IMR-90 (cell line): ENCODE results near the gene SORL1. TPM values are rescaled to one million over a fixed set of nuclear protein-coding genes. Genes with fewer than 3 reads are reported as not detected.

Experiments used
- ATAC-seq: fragments of 200-7000 bp; cut with Tn5 transposase; 2 replicates; pipeline ENCODE4 v1.9.1; 2020; ENCODE audit warnings: low read depth, mild to moderate bottlenecking, moderate library complexity
- BruUV-seq: library from RNA; stranded (reverse); fragments of 400-500 nt; replicated peaks from 2 replicates; lab custom pipeline; 2021; lab: Mats Ljungman, UMichigan
- CTCF ChIA-PET: fragments of 300-600 bp; formaldehyde crosslinking; extraction: SDS; loops from one replicate; lab custom pipeline; 2021; ENCODE audit warnings: antibody characterized with exemption; lab: Yijun Ruan, JAX
- POLR2A ChIA-PET: fragments of 300-600 bp; sonication (Branson Sonifier 250); formaldehyde crosslinking; loops from one replicate; lab custom pipeline; 2022; ENCODE audit warnings: antibody characterized with exemption; ENCODE audit not compliant: unreplicated experiment; lab: Charles Lee
- DNase-seq: peaks from one replicate; pipeline ENCODE4 v3.0.0; 2013
- H2AFZ ChIP-seq: replicated peaks from 2 replicates; pipeline ENCODE3; 2013; ENCODE audit warnings: low read length, mild to moderate bottlenecking; ENCODE audit not compliant: poor library complexity
- H2AK5ac ChIP-seq: 2 replicates; pipeline ENCODE4 v1.6.1; 2013; ENCODE audit warnings: low read depth, low read length, inconsistent platforms
- H2AK9ac ChIP-seq: replicated peaks from 2 replicates; pipeline ENCODE3; 2013; ENCODE audit warnings: mild to moderate bottlenecking, low read depth, low read length, moderate library complexity; ENCODE audit not compliant: poor library complexity
- H2BK120ac ChIP-seq: 2 replicates; pipeline ENCODE4 v1.6.1; 2013; ENCODE audit warnings: low read depth, low read length, inconsistent platforms
- H2BK15ac ChIP-seq: 3 replicates; pipeline ENCODE4 v1.6.1; 2013; ENCODE audit warnings: low read depth, low read length, inconsistent platforms
- H2BK20ac ChIP-seq: 2 replicates; pipeline ENCODE4 v1.6.1; 2013; ENCODE audit warnings: low read depth, mild to moderate bottlenecking, inconsistent platforms, low read length, moderate library complexity
- H2BK5ac ChIP-seq: 2 replicates; pipeline ENCODE4 v1.6.1; 2013; ENCODE audit warnings: mild to moderate bottlenecking, low read depth, low read length, inconsistent platforms; ENCODE audit not compliant: poor library complexity, severe bottlenecking
- H3K14ac ChIP-seq: replicated peaks from 2 replicates; pipeline ENCODE4 v1.6.1; 2013; ENCODE audit warnings: low read depth, low read length, inconsistent platforms
- H3K18ac ChIP-seq: 2 replicates; pipeline ENCODE4 v1.6.1; 2013; ENCODE audit warnings: low read depth, low read length, control low read depth
- H3K23ac ChIP-seq: 2 replicates; pipeline ENCODE4 v1.6.1; 2013; ENCODE audit warnings: low read depth, low read length, inconsistent platforms
- H3K27ac ChIP-seq: 2 replicates; pipeline ENCODE4 v1.5.1; 2013; ENCODE audit warnings: mild to moderate bottlenecking, control low read depth, low read length; ENCODE audit not compliant: insufficient read depth
- H3K27me3 ChIP-seq: 2 replicates; pipeline ENCODE4 v1.6.1; 2013; ENCODE audit warnings: low read length; ENCODE audit not compliant: control insufficient read depth, insufficient read depth
- H3K36me3 ChIP-seq: 2 replicates; pipeline ENCODE4 v1.6.1; 2013; ENCODE audit warnings: low read length, mixed read lengths; ENCODE audit not compliant: control insufficient read depth, insufficient read depth
- H3K4ac ChIP-seq: 2 replicates; pipeline ENCODE4 v1.6.1; 2013; ENCODE audit warnings: low read depth, low read length, inconsistent platforms
- H3K4me1 ChIP-seq: 2 replicates; pipeline ENCODE4 v1.6.1; 2013; ENCODE audit warnings: low read length, mixed read lengths; ENCODE audit not compliant: control insufficient read depth, insufficient read depth
- H3K4me2 ChIP-seq: 2 replicates; pipeline ENCODE4 v1.6.1; 2013; ENCODE audit warnings: low read depth, mild to moderate bottlenecking, control low read depth, low read length, moderate library complexity
- H3K4me3 ChIP-seq: 2 replicates; pipeline ENCODE4 v1.5.1; 2013; ENCODE audit warnings: low read depth, mild to moderate bottlenecking, control low read depth, low read length, moderate library complexity; ENCODE audit not compliant: insufficient read depth
- H3K56ac ChIP-seq: 2 replicates; pipeline ENCODE4 v1.6.1; 2013; ENCODE audit warnings: low read length, inconsistent platforms; ENCODE audit not compliant: insufficient read depth; ENCODE audit errors: extremely low read depth
- H3K79me1 ChIP-seq, 2 experiments: 2 replicates each; pipeline ENCODE4 v1.6.1; 2013; ENCODE audit warnings: low read length in 2 of 2, inconsistent platforms in 1 of 2, low read depth in 1 of 2
- H3K9ac ChIP-seq: 2 replicates; pipeline ENCODE4 v1.6.1; 2013; ENCODE audit warnings: low read depth, low read length, control low read depth
- H3K9me1 ChIP-seq: 2 replicates; pipeline ENCODE4 v1.6.1; 2013; ENCODE audit warnings: low read length, inconsistent platforms; ENCODE audit not compliant: insufficient read depth
- H3K9me3 ChIP-seq: 2 replicates; pipeline ENCODE4 v1.6.1; 2013; ENCODE audit warnings: low read length; ENCODE audit not compliant: control insufficient read depth, insufficient read depth
- H4K20me1 ChIP-seq: 2 replicates; pipeline ENCODE4 v1.6.1; 2013; ENCODE audit warnings: low read length, inconsistent platforms; ENCODE audit not compliant: insufficient read depth
- H4K5ac ChIP-seq: 2 replicates; pipeline ENCODE4 v1.6.1; 2013; ENCODE audit warnings: mild to moderate bottlenecking, low read depth, low read length, control low read depth
- H4K8ac ChIP-seq, 2 experiments: 2 replicates each; pipeline ENCODE4 v1.6.1; 2013; ENCODE audit warnings: low read depth in 2 of 2, low read length in 2 of 2, control low read depth in 1 of 2, inconsistent platforms in 1 of 2
- H4K91ac ChIP-seq: 2 replicates; pipeline ENCODE4 v1.6.1; 2013; ENCODE audit warnings: low read depth, low read length, inconsistent platforms; ENCODE audit not compliant: insufficient read depth
- BHLHE40 ChIP-seq: fragments of 150-350 bp; IDR thresholded peaks from 2 replicates; pipeline ENCODE4 v1.6.1; 2016; ENCODE audit warnings: mild to moderate bottlenecking, low read depth, low read length
- CEBPB ChIP-seq: IDR thresholded peaks from 2 replicates; pipeline ENCODE4 v1.6.1; 2012; ENCODE audit warnings: low read depth, low read length, improper control_type of control experiment
- CHD1 ChIP-seq: IDR thresholded peaks from 2 replicates; pipeline ENCODE4 v1.6.1; 2012; ENCODE audit warnings: low read depth, low read length, improper control_type of control experiment
- CTCF ChIP-seq: conservative IDR thresholded peaks from 2 replicates; pipeline ENCODE4 v1.5.1; 2012; ENCODE audit warnings: mild to moderate bottlenecking, low read depth, low read length, improper control_type of control experiment
- ELK1 ChIP-seq: fragments of 150-350 bp; IDR thresholded peaks from 2 replicates; pipeline ENCODE4 v1.6.1; 2016; ENCODE audit warnings: low read depth, mild to moderate bottlenecking, low read length, moderate library complexity, borderline replicate concordance
- MAFK ChIP-seq: IDR thresholded peaks from 2 replicates; pipeline ENCODE4 v1.6.1; 2012; ENCODE audit warnings: low read depth, low read length, improper control_type of control experiment
- MAZ ChIP-seq: IDR thresholded peaks from 2 replicates; pipeline ENCODE4 v1.6.1; 2012; ENCODE audit warnings: low read depth, mild to moderate bottlenecking, low read length, improper control_type of control experiment, moderate library complexity, borderline replicate concordance
- MXI1 ChIP-seq: IDR thresholded peaks from 2 replicates; pipeline ENCODE4 v1.6.1; 2012; ENCODE audit warnings: low read depth, mild to moderate bottlenecking, low read length, moderate library complexity, borderline replicate concordance
- NFE2L2 ChIP-seq: fragments of 150-350 bp; IDR thresholded peaks from 2 replicates; pipeline ENCODE4 v1.6.1; 2016; ENCODE audit warnings: low read depth, mild to moderate bottlenecking, low read length
- POLR2A ChIP-seq: IDR thresholded peaks from 2 replicates; pipeline ENCODE4 v1.6.1; 2012; ENCODE audit warnings: mild to moderate bottlenecking, low read depth, low read length
- RAD21 ChIP-seq: IDR thresholded peaks from 2 replicates; pipeline ENCODE4 v1.6.1; 2012; ENCODE audit warnings: low read length, improper control_type of control experiment
- RCOR1 ChIP-seq: IDR thresholded peaks from 2 replicates; pipeline ENCODE4 v1.6.1; 2012; ENCODE audit warnings: mild to moderate bottlenecking, low read length, improper control_type of control experiment; ENCODE audit not compliant: insufficient replicate concordance
- RFX5 ChIP-seq: IDR thresholded peaks from 2 replicates; pipeline ENCODE4 v1.8.0; 2012; ENCODE audit warnings: low read depth, mild to moderate bottlenecking, low read length, moderate library complexity
- SMC3 ChIP-seq: fragments of 150-350 bp; IDR thresholded peaks from 2 replicates; pipeline ENCODE4 v1.6.1; 2016; ENCODE audit warnings: low read depth, mild to moderate bottlenecking, antibody characterized with exemption, low read length, moderate library complexity
- USF2 ChIP-seq: fragments of 150-350 bp; IDR thresholded peaks from 2 replicates; pipeline ENCODE4 v1.6.1; 2017; ENCODE audit warnings: mild to moderate bottlenecking, antibody characterized with exemption, low read length, low read depth
- WGBS, 2 experiments: methylation state at CpG; one replicate each; pipeline versions ENCODE4 v1.1.5 to v1.1.7; 2013; ENCODE audit warnings: missing lambda C conversion rate in 2 of 2; ENCODE audit not compliant: insufficient read length in 1 of 2; ENCODE audit errors: extremely low coverage in 2 of 2; 5-methylcytosine and 5-hydroxymethylcytosine counted together
- dilution Hi-C: fragments of 300-500 bp; cut with HindIII; formaldehyde crosslinking; loops from one replicate; pipeline ENCODE4 v1.14.3; 2018; ENCODE audit warnings: low sequenced_read_pairs; ENCODE audit not compliant: unreplicated experiment
- in situ Hi-C: fragments of 300-500 bp; cut with MboI; formaldehyde crosslinking; loops from 3 replicates; pipeline ENCODE4 v1.14.3; 2019; ENCODE audit warnings: low sequenced_read_pairs, inconsistent platforms, mixed read lengths
- intact Hi-C: fragments of 100-400 bp; cut with micrococcal nuclease; formaldehyde crosslinking; loops from 2 replicates; pipeline ENCODE4 v1.10.0; 2022
- polyA plus RNA-seq, 3 experiments: library from polyadenylated mRNA; depleted of rRNA; stranded (reverse); fragments of >200 nt; gene quantifications; 2 replicates each; pipeline ENCODE4 v1.2.3, GENCODE V29; 2012; ENCODE audit warnings: low replicate concordance in 1 of 3
- total RNA-seq: library from RNA; depleted of rRNA; stranded (reverse); fragments of >200 nt; gene quantifications from 2 replicates; pipeline ENCODE4 v1.2.3, GENCODE V29; 2012

The SORL1 gene
- total and polyA plus RNA-seq, 2 of the 4 experiments (the other 2 are of a cell fraction), result 1.0 to 2.0 TPM

- Histone ChIP-seq H3K36me3 (no peaks in the 10 kb centered on the region), H3K23ac (no peak overlapping the region), H3K14ac (no peak overlapping the region), H2BK120ac (no peak overlapping the region), H3K56ac (no peak overlapping the region), H4K20me1 (no peaks in the 10 kb centered on the region), H3K18ac (no peak overlapping the region), H4K5ac (no peak overlapping the region), H2BK15ac (no peak overlapping the region), H4K8ac (no peak overlapping the region), H3K4ac (no peak overlapping the region), H3K4me2 (no peak overlapping the region), H2BK20ac (no peak overlapping the region), H3K4me3 (no peak overlapping the region), H3K9me3 (no peaks in the 10 kb centered on the region; the same call in 1 of the 2 replicates), H4K91ac (no peak overlapping the region), H2AK5ac (no peak overlapping the region), H3K79me1 (no peaks in the 10 kb centered on the region), H3K9me1 (no peaks in the 10 kb centered on the region), H3K4me1 (peaks cover 11% of the 10 kb centered on the region; the same call in 1 of the 2 replicates), H2AK9ac (no peak overlapping the region), H2BK5ac (no peak overlapping the region), H3K27me3 (no peaks in the 10 kb centered on the region; the same call in 1 of the 2 replicates), H2AFZ (no peak overlapping the region), H3K27ac (no peak overlapping the region), H3K9ac (no peak overlapping the region)
- no peak for TF ChIP-seq CHD1
- no peak for TF ChIP-seq NFE2L2
- TF ChIP-seq MAFK, result no peak
- no peak for TF ChIP-seq CTCF
- no peak for TF ChIP-seq RCOR1
- TF ChIP-seq BHLHE40, result no peak
- TF ChIP-seq MXI1, result no peak
- TF ChIP-seq CEBPB, result no peak
- no peak for TF ChIP-seq RAD21
- no peak for TF ChIP-seq ELK1
- no peak for TF ChIP-seq MAZ
- TF ChIP-seq SMC3, result no peak
- no peak for TF ChIP-seq POLR2A
- TF ChIP-seq RFX5, result no peak
- TF ChIP-seq USF2, result no peak
- DNase-seq (peak; percentile 4), ATAC-seq (peak; percentile 13; the same call in 1 of the 2 replicates)
- ChIA-PET POLR2A (no interaction called here), CTCF (no interaction called here)
- in situ Hi-C loops (no loop called here), dilution Hi-C loops (no loop called here), intact Hi-C loops (no loop called here)
- no TSS peak for BruUV-seq
- 75% methylated on average over 3 of the region's 10 CpGs; no CpG with 5 or more reads in 1 of the 2 experiments for WGBS, 2 experiments
Measured at GRCh38 chr11:121578251-121578976, 126.3 kb downstream of the SORL1 start.
